22Rv1 (cell line): ENCODE measurements around the gene CFAP43.

Source experiments
- ZFX ChIP-seq: fragments of 450-650 bp; IDR thresholded peaks from 2 replicates; pipeline ENCODE4 v1.6.1; 2017; ENCODE audit warnings: antibody characterized with exemption, borderline replicate concordance
- TF ChIP-seq, protein P1 (sequence below): fragments of 450-650 bp; IDR thresholded peaks from 2 replicates; pipeline ENCODE4 v1.5.1; 2017; ENCODE audit warnings: mild to moderate bottlenecking

DNA sequence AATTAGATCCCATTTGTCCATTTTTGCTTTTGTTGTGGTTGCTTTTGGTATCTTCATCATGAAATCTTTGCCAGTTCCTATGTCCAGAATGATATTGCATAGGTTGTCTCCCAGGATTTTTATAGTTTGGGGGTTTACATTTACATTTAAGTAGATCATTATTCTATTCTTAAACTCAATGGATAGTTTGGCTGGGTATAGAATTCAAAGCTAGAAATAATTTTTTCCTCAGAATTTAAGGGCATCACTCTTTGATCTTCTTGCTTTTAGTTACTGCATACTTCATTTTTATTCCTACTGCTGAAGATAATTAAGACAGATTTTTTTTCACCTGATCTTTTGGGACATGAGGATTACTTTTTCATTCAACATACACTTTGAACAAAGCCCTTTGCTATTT lies 80.4 kb downstream of the CFAP43 start:
- TF ChIP-seq, protein P1, sequence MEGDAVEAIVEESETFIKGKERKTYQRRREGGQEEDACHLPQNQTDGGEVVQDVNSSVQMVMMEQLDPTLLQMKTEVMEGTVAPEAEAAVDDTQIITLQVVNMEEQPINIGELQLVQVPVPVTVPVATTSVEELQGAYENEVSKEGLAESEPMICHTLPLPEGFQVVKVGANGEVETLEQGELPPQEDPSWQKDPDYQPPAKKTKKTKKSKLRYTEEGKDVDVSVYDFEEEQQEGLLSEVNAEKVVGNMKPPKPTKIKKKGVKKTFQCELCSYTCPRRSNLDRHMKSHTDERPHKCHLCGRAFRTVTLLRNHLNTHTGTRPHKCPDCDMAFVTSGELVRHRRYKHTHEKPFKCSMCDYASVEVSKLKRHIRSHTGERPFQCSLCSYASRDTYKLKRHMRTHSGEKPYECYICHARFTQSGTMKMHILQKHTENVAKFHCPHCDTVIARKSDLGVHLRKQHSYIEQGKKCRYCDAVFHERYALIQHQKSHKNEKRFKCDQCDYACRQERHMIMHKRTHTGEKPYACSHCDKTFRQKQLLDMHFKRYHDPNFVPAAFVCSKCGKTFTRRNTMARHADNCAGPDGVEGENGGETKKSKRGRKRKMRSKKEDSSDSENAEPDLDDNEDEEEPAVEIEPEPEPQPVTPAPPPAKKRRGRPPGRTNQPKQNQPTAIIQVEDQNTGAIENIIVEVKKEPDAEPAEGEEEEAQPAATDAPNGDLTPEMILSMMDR: no peak
- no peak for TF ChIP-seq ZFX
